T-helper 2 cell (primary cell): Measurements from ENCODE around the gene BEND4.
"Not testable (repeated sequence)": the region's sequence is repeated elsewhere in the genome, so short reads cannot be mapped to it uniquely, and the experiment has no call there.

Experiments
- DNase-seq, 5 experiments: peaks; one replicate each; pipeline versions ENCODE4 v3.0.0 to v3.0.0-alpha.2; 2012 to 2022
- total RNA-seq, 2 donors: gene quantifications; one replicate each; lab custom pipeline; 2026; lab: John Stamatoyannopoulos, UW

Gene BEND4
- 0 to 1.0 reads per million in 2 donors for total RNA-seq

DNA sequence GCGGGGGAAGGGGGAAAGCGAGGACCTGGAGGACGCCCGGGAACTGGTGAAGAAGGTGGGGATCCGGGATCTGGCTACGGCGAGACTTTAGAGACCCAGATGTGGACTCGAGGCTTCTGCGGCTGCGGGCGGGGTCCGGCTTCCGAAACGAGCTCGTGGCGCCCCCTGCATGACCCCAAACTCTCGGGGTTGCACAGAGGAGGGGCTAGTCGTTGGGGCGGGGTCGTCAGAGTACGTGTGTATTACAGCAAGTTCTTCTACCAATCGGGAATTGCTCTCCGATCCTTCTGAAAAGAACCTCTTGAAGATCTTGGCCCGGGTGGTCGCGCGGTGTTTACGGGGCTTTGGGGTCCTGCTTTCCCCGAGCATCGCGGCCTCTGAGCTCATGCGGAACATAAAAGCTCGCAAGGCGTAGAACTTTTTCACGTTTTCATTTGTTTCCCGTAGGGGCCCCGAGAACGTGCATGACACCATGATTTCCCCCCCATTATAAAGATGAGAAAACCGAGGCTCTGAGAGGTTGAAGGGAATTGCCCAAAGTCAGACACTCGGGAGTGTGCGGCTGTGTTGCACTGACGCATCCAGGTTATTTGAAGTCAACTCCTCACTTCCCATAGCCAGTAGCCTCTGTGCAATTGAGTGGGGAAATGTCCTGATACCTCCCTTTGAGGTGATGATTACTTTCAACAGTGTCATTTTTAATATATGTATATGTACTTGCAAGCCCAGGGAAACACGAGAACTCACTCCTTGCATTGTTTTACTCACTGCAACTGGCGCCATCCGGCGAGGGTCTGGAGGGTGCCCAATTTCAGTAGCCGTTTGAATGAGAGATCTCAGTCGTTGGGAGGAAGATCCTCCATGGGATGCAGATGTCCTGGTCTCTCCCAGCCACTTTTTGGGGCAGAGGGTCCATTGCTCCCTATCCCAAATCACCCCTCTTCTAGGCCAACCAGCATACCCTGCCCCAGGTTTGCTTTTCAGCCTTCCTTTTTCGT is at the start of gene BEND4:
Gene BEND4, minus strand, starts transcription at position 149 of the 998 bp plus-strand sequence. CDS start 512 bp downstream, outside the sequence.
- DNase-seq: no peak

DNA sequence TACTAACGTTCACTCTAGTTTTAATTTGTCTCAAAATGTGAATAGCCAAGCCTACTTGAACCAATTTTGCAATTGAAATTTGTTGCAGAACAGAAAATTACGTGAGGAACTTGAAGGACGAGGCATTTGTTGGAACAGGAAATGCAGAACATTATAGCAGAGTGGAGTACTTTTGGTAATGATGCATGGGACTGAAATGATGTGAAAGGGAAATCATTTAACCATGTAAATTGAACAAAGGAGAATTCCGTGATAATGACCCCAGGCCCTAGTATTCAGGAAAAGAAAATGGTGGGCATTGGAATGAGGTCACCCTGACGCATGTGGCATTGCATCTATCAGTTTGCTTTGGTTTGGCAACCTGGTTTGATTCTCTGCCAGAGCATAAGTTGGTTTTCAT is 44.9 kb upstream of the BEND4 start:
- no peak for DNase-seq

DNA sequence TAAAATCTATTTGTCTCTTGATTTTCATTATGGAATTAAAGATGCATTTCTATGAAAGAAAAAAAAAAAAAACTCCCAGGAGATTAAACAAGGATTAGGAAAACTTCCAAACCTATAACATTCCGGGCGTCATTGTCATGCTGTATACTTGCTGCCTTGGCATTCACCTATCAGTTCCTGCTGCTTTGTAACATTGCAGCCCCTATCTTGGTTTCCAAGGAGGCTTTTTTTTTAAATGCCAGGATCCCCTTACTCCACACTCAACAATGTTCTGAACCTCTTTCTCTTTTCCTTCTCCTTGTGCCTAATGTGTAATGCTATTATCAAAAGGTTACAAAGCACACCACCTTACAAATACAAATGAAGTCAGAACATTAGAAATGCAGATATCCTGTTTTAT is 20.5 kb upstream of the BEND4 start:
- DNase-seq: no peak

DNA sequence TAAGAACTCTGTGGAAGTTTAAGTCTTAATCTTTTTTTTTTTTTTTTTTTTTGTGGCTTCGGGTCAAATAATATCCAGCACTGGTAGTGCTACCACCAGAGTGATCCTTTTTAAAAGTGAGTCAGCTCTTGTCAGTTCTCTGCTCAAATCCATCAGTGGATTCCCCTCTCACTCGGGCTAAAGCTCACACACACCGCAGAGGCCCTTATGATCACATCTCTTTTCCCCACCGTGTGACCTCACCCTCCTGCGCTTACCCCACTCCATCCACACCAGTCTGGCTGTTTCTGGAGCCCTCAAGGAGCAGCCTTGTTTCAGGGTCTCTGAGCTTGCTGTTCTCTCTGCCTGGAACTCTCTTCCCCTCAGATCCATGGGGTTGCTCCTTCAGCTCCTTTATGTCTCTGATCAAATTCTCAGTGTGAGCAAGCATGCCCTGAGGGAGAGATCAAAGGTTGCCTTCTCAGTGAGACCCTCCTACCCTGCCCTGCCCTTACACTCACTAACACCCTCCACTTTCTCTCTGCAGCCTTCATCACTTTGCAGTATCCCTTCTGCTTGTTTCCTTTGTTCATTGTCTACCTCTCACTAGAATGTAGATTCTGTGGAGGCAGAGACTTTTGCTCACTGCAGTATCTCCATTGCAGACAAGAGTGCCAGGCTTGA is 19.8 kb upstream of the BEND4 start:
- no peak for DNase-seq

DNA sequence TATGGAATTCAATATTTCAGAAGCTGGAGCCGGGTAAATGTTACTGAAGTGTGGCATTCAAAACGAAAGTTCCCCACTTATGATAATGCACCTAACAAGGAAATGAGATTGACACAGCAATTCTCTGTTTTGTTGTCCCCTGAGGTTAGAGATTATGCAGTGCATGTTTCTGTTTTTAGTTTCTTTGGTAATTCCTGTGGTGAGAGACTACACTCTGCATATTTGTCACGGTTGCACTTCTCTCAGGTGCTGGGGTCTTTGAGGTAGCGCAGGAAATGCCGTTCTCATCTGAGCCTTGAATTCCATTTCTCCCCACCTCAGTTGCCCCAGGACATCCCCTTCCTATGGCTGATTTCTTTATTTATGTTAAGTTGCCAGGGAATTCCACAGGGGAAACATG is 15.3 kb upstream of the BEND4 start:
- DNase-seq: peak in 1 of 5 experiments; percentile 70

DNA sequence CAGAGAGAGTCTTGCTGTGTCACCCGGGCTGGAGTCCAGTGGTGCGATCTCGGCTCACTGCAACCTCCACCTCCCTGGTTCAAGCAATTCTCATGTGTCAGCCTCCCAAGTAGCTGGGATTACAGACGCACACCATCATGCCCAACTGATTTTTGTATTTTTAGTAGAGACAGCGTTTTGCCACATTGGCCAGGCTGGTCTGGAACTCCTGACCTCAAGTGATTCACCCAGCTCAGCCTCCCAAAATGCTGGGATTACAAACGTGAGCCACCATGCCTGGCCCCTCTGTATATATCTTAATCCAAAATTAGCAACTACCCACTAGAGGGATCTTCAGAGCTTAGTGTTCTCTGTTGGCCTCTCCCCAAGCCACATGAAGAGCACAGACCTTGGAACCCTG is 13.7 kb upstream of the BEND4 start:
- not testable (repeated sequence) for DNase-seq

DNA sequence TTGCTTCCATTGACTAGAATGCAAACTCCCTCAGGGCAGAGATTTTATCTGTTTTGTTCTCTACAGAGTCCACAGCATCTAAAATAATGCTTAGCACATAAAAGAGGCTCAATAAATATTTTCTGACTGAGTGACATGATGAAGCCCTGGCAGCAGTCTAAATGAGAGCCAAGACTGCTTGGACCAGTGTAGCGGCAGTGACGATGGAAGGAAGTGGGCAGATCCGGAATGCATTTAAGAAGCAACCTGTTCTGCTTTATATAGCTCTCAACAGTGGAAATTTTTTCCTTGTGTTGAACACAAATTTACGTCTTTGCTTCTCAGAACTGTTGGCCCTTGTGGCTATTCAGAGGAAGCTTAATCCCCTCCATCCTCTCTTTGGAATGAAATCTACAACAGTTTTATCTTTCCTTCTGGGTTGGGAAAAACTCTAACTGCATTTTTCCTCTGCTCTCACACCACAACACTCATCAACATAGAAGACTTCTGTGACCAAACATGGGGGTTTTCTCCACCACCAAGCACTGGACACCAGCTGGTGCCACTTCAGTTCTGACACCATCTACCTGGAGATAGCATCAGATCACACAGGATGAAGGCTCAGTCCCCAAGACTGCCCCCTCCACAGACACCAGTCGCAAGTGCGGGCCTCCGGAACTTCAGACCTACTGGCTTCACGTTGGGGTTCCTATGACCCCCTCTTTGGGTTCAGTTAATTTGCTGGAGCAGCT is 7.0 kb upstream of the BEND4 start:
- DNase-seq: no peak

DNA sequence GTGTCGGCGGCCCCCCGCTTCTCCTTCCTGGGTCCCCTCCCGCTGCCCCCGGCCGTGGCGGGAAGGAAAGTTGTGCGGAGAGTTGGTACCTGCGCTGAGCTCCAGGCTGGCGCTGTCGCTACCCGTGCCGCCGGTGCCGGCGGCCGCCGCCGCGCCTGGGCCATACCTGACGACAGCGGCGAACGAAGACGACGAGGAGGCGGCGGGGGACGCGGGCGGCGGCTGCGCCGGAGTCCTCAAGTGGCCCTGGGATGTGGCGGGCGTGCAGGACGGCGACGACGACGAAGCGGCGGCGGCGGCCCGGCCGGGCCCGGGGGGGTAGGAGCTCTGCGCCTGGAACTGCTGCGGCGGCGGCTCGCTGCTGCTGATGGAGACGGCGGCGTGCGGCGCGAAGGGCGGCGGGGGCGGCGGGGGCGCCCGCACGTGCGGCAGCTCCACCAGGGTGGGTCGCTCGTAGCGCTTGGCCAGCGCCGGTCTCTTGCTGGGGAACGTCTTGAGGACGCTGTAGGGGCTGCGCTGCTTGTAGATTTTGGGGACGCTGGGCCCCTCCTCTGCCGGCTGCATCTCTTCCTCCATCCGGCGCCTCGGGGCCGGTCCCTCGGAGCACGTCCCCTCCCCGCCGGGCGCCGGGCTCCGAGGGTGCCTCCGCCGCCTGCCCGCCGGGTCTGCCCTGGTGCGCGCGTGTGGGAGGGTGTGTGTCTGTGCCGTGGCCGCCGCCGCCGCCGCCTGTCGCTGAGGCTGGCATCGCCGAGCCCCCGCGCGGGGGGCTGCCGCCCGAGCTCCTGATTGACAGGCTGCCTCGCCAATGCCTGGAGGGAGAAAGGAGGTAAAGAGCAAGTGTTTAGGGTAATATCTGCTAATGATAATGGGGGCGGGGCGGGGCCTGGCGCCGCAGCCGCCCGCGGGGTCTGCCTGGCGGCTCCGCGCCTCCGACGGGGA is 618 bp downstream of the BEND4 start:
- peak in 2 of 5 experiments; percentile 20 to 34 for DNase-seq

DNA sequence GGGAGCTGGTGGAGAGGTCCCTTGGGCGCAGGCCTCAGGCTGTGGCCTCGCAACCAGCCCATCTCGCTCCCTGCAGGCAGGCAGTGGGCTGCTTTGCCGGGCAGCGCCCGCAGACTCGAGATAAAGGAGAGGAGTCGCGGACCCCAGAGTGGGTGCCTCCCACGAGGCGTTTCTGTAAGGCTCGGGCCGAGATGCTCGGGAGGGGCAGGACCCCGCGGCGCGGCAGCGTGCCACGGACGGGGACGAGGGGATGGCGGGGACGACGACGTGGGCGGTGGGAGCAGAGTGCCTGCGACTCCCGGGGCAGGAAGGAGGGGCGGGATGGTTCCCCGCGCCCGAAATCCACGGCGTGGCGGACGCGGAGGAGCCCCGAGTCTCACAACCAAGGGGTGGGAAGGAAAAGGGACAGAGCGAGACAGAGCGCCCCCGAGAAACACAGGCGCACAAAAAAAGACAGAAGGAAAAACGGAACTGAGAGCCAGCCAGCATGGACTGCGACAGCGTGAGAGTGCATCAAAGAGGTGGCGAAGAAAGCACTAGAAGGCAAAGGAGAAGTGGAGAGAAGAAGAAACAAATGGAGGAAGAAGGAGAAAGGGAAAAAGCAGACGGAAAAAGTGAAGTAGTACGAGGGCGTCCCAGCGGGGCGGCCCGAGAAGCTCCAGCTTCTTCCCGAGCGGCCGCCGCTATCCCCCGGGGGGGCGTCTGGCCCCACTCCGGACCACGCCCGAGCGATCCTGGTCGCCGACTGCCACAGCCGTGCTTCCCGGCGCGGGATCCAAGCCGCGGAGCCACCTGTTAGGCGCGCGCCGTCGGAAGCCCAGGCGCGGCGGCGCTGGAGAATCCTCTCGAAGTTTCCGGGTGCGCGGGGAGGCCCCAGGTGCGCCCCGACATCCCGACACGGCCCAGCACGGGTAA is 1.5 kb downstream of the BEND4 start:
- DNase-seq: no peak

DNA sequence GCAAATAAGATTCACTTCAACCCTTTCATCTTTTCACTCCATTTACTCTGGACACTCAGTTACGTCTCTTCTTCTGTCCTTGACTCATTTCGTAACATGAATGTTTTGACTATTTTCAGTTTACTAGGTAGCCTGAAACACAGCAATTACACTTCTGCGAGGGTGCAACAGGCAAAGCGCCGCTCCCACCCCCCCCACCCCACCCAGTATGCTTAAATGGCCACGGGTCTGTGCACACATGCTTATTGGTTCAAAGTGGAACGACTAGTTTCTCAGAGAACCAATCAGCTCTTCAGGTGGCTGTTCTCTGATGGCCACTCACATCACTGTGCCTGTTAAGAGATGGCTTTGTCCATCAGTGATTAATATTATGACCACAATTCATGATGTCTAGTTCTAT is 3.5 kb downstream of the BEND4 start:
- DNase-seq: no peak

DNA sequence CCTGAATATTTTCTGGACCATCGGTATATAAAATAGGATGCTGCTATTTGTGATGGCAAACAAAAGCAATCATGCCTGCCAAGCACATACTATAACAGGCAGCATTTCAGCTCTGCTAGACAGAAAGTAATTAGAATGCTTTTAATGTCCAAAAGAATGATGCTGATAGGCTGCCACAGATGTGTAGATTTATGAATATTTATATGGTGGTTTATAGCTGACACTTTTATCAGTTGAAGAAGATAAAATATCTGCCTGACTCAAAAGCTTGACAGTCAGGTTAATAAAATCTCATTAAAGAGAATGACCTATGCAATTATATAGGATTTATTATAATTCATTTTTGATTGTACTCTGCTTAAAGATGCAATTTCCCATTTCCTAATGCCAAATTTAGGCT is 4.0 kb downstream of the BEND4 start:
- DNase-seq: no peak

DNA sequence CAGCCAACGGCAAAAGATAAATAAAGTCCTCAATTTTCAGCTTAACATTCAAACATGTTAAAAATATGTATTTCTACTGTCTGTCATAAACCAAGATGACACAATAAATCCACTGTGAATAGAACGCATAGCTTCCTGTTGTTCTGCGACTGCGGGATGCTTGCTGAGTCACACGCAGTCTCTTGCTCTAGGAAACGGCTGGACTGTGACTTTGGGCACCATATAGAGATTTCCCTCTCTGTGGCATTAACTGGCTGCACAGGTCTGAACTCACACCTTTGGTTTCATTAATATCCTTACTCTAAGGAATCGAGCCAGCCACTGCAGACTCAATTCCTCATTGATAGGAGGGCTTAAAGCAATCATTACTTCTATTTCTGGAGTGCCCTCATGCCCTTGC is 8.4 kb downstream of the BEND4 start:
- no peak for DNase-seq

DNA sequence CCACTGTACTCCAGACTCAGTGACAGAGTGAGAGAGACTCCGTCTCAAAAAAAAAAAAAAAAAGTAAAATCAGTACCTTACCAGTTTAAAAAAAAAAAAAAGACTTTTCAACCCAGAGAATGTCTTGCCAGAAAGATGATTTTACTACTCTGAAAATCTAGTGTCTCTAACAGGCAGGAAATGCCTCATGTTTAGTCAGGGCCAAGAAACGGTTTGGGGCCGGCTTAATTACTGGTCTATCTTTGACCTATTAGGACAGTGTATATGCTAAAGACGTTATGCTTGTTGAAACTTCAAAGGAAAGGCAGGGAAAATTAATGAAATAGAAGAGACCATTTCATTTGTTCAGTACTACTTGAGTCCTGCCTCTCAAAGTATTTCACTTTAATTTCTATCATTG is 9.9 kb downstream of the BEND4 start:
- DNase-seq: no peak

DNA sequence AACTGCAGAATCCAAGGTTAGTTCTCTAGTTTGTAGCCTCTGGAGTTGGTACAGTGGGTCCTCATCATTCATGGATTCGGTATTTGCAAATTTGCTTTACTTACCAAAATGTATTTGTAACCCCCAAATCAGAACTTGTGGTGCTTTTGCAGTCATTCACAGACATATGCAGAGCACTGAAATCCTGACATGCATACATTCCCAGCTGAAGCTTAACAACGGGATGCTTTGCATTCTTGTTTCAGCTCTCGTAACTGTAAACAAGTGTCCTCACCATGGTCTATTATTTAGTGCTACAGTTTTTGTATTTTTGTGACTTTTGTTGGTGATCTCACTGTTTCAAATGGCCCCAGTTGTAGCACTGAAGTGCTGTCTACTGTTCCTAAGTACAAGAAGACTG is 16.1 kb downstream of the BEND4 start:
- DNase-seq: no peak

DNA sequence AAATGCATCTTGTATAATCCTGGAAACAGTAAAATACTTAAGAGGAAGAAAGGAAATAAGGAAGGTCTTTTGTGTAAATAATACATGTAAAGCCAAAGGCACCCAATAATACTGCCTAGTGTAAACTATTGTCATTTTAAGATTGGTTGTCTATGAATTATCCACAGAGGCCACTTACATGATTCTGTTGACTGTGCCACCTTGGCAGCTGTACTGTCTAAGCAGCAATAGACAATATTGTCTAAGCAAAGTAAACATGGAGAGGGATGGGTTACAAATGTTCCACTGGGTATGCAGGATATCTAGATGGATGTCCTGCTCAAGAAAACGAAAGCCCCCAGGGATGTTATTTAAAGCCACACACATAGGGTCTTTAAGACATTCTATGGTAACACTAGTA is 19.4 kb downstream of the BEND4 start:
- DNase-seq: no peak

DNA sequence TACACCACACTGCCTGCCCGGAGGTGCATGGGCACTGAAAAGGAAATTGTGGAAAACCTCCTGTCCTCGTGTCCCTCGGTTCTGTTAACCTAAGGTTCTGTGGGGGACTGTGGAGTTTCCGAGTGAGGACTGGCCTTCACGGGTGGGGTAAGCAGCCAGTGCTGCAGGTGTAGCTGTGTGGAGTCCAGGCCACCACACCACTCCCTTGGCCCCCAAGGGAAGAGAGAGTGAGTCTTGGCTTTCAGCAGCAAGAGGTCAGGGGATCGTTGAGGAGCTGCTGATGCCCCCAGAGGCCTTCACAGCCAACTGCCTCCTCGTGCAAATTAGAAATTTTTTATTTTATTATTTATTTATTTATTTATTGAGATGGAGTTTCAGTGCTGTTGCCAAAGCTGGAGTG is 20.4 kb downstream of the BEND4 start:
- DNase-seq: no peak

DNA sequence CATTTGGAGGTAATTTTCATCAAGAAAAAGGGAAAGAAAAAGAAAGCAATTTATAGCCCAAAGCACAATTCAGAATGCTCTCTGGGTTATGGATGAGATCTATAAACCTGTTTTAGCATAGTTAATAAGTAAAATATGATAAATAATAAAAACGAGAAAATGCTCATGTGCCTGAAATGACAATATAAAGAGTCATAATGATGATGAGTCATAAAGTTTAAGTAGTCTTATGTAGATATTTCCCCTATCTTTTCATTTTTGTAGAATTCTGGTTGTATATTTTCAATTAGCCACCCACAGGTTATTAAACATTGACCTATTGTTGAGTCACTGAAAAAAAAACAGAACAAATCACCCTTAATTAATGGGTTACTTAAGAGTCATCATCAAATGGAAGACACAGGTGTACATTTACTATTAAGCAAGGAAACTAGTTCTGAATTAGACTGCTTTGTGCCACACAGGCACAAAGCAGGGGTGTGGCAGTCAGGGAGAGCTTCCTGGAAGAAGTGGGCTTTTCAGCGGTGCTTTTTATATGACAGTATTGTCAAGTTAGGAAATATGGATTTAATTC is 29.3 kb downstream of the BEND4 start:
- no peak for DNase-seq

DNA sequence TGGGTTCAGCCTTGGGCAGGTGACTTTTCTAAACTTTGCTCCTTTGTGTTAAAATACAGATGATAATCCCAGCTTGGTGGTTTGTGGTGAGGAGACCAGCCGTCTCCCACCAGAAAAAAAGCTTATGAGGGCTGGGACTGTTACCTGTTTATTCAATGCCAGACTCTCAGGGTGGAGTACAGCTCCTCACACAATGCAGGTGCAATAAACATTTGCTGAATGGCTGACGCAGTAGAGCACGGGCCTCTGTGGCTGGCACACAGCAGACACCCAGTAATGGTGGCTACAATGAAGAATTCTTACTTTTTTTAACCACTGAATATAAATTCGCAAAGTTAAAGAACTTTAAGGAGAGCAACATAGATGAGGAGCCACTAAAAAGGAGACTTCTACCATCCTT is 30.2 kb downstream of the BEND4 start:
- no peak for DNase-seq

DNA sequence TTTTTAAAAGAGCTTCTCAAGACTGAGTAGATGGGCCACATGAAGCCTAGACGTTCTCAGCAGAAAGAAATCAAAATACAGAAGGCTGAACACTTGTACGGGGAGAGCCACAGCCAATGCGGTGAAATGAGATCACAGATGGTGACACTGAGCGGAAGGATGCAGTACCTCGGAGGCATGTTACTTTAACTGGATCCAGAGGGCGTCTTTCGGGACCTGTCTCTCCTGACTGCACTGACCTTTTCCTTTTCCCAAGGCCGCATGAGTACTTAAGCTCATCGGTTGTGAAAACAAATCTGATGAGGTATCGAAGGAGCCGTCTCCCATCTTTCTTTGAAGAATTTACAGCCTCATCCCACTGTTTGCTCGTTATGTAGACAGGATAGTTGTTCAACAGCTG is 32.6 kb downstream of the BEND4 start:
- DNase-seq: no peak

DNA sequence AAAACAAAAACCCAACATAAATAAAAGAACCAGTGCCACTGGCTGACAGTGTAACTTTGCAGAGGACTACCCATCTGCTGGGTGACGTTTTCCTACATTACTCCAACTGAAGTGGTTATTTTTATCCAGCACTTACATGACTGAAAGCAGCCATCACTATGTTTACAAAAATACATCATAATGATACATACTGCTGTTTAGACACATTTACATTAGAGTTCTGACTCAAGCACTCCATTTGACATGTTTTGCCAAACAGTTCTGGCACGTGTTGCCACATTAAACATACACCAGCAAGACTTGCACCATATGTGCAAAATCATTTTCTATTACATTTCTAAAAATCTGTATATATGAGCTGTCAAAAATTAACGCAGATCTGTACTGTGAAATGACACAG is 39.6 kb downstream of the BEND4 start:
- DNase-seq: no peak

DNA sequence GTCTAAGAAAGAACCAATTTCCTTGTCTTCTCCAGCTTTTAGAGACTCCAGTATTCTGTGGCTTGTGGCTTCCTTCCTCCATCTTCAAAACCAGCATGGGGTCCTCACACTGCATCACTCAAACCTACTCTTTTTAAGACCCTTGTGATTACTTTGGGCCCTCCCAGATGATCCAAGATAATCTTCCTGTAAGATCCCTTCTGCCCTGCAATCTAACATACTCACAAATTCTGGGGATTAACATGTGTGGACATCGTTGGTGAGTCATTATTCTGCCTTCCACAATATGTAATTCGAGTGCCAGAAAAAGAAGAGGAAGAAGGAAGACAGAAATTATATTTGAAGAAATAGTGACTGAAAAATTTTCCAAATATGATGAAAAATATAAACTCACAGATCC is 47.9 kb downstream of the BEND4 start:
- DNase-seq: no peak
